Nephron progenitor cell (in vitro differentiated cells): Measurements from ENCODE around the gene UNCX.

ENCODE experiments used
- DNase-seq: peaks from one replicate; pipeline ENCODE4 v3.0.0; 2021
- H3K27ac Mint-ChIP-seq: 2 replicates; pipeline ENCODE4 v1.8.0; 2021; ENCODE audit warnings: mild to moderate bottlenecking, moderate library complexity, mixed read lengths
- H3K27me3 Mint-ChIP-seq: 2 replicates; pipeline ENCODE4 v1.8.0; 2021; ENCODE audit warnings: mild to moderate bottlenecking, low read depth, mixed read lengths; ENCODE audit not compliant: poor library complexity
- H3K36me3 Mint-ChIP-seq: 2 replicates; pipeline ENCODE4 v1.8.0; 2021; ENCODE audit warnings: low read depth, mixed read lengths
- H3K4me1 Mint-ChIP-seq: 2 replicates; pipeline ENCODE4 v1.8.0; 2021; ENCODE audit warnings: mixed read lengths
- H3K4me3 Mint-ChIP-seq: 2 replicates; pipeline ENCODE4 v1.8.0; 2021; ENCODE audit warnings: mild to moderate bottlenecking, moderate library complexity, mixed read lengths
- H3K9me3 Mint-ChIP-seq: 2 replicates; pipeline ENCODE4 v1.8.0; 2021; ENCODE audit warnings: mild to moderate bottlenecking, moderate library complexity, mixed read lengths
- CTCF ChIP-seq: fragments of 200-600 bp; sonication (generic); IDR thresholded peaks from 2 replicates; pipeline ENCODE4 v1.5.0; 2021; ENCODE audit warnings: antibody characterized with exemption

The UNCX gene

GRCh38 chr7:1284743-1285458 lies 52.2 kb downstream of the UNCX start:
- Mint-ChIP-seq H3K4me3 (no peak overlapping the region), H3K4me1 (peaks cover 39% of the 10 kb centered on the region), H3K36me3 (no peaks in the 10 kb centered on the region), H3K9me3 (no peaks in the 10 kb centered on the region), H3K27ac (peak overlapping the region; percentile 75), H3K27me3 (peaks cover 26% of the 10 kb centered on the region)
- TF ChIP-seq CTCF, result no peak
- no peak for DNase-seq

GRCh38 chr7:1285556-1286301 lies 53.1 kb downstream of the UNCX start:
- no peak for DNase-seq
- Mint-ChIP-seq H3K4me3 (no peak overlapping the region), H3K4me1 (peaks cover 42% of the 10 kb centered on the region), H3K9me3 (no peaks in the 10 kb centered on the region), H3K27me3 (peaks cover 25% of the 10 kb centered on the region), H3K36me3 (no peaks in the 10 kb centered on the region), H3K27ac (no peak overlapping the region)
- no peak for TF ChIP-seq CTCF
